ENCODE data around the gene TNFRSF4. TPM values are rescaled to one million over a fixed set of nuclear protein-coding genes. Genes with fewer than 3 reads are reported as not detected.
A peak's percentile ranks its signal among the peaks of the same experiment; 100 is the strongest.

TNFRSF4 gene
- total RNA-seq, 4 donors from 2014 or later, result 0.42 to 2.1 (median 0.46) TPM; not detected in 1

- Histone ChIP-seq H3K27ac (no peak overlapping the region), H3K27me3 (peaks cover 8 to 47% (median 18%) of the 10 kb centered on the region in 3 donors), H3K4me1 (peaks cover 4 to 13% of the 10 kb centered on the region in 2 donors), H3K4me3 (no peak overlapping the region), H3K9me3 (no peaks in the 10 kb centered on the region), H3K36me3 (no peaks in the 10 kb centered on the region)
- DNase-seq, result no peak
- no peak for TF ChIP-seq POLR2A (IDR thresholded peaks at IDR 0.05)
- TF ChIP-seq, protein P1, sequence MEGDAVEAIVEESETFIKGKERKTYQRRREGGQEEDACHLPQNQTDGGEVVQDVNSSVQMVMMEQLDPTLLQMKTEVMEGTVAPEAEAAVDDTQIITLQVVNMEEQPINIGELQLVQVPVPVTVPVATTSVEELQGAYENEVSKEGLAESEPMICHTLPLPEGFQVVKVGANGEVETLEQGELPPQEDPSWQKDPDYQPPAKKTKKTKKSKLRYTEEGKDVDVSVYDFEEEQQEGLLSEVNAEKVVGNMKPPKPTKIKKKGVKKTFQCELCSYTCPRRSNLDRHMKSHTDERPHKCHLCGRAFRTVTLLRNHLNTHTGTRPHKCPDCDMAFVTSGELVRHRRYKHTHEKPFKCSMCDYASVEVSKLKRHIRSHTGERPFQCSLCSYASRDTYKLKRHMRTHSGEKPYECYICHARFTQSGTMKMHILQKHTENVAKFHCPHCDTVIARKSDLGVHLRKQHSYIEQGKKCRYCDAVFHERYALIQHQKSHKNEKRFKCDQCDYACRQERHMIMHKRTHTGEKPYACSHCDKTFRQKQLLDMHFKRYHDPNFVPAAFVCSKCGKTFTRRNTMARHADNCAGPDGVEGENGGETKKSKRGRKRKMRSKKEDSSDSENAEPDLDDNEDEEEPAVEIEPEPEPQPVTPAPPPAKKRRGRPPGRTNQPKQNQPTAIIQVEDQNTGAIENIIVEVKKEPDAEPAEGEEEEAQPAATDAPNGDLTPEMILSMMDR (IDR thresholded peaks at IDR 0.05 in 4 of 5, conservative IDR thresholded peaks at IDR 0.05 in 1 of 5), result no peak
- ATAC-seq, result no peak
- in situ Hi-C loops (cut with MboI; ENCODE audit: low sequenced_read_pairs in 4 of 4), result no loop called here
- intact Hi-C loops (cut with DNase I; ENCODE audit: low total_unique reads), result no loop called here
Measured at GRCh38 chr1:1167398-1167821, 46.5 kb downstream of the TNFRSF4 start.

GRCh38 chr1:1166642-1167397 is 47.1 kb downstream of the TNFRSF4 start:
- peaks cover 8 to 41% (median 12%) of the 10 kb centered on the region in 3 donors for H3K27me3 ChIP-seq
- DNase-seq, result no peak
- in situ Hi-C loops (cut with MboI; ENCODE audit: low sequenced_read_pairs in 4 of 4), result no loop called here

GRCh38 chr1:1165900-1166421 is 48.0 kb downstream of the TNFRSF4 start:
- Histone ChIP-seq H3K9me3 (no peaks in the 10 kb centered on the region), H3K36me3 (no peaks in the 10 kb centered on the region), H3K4me3 (no peak overlapping the region), H3K27me3 (peaks cover 3 to 33% (median 6%) of the 10 kb centered on the region in 3 donors), H3K4me1 (peaks cover 4 to 13% of the 10 kb centered on the region in 2 donors), H3K27ac (peak overlapping the region in 2 of 4 donors; percentile 31 to 59)
- peak in 1 of 2 donors; percentile 21 for ATAC-seq
- DNase-seq, result no peak
- intact Hi-C loops (cut with DNase I; ENCODE audit: low total_unique reads) (no loop called here), in situ Hi-C loops (cut with MboI; ENCODE audit: low sequenced_read_pairs in 4 of 4) (no loop called here)
- TF ChIP-seq, protein P1 (IDR thresholded peaks at IDR 0.05 in 4 of 5, conservative IDR thresholded peaks at IDR 0.05 in 1 of 5), result no peak
- TF ChIP-seq POLR2A (IDR thresholded peaks at IDR 0.05), result no peak

More at GRCh38 chr1:1166642-1167397, 47.1 kb downstream of the TNFRSF4 start:
- Histone ChIP-seq H3K36me3 (no peaks in the 10 kb centered on the region), H3K4me3 (no peak overlapping the region), H3K4me1 (peaks cover 4 to 13% of the 10 kb centered on the region in 2 donors), H3K9me3 (no peaks in the 10 kb centered on the region), H3K27ac (no peak overlapping the region)
- no peak for ATAC-seq
- intact Hi-C loops (cut with DNase I; ENCODE audit: low total_unique reads), result no loop called here
- TF ChIP-seq POLR2A (IDR thresholded peaks at IDR 0.05), result no peak
- TF ChIP-seq, protein P1 (IDR thresholded peaks at IDR 0.05 in 4 of 5, conservative IDR thresholded peaks at IDR 0.05 in 1 of 5), result no peak

GRCh38 chr1:1165485-1165884 is 48.5 kb downstream of the TNFRSF4 start:
- ATAC-seq (no peak), DNase-seq (no peak)
- TF ChIP-seq, protein P1 (IDR thresholded peaks at IDR 0.05 in 4 of 5, conservative IDR thresholded peaks at IDR 0.05 in 1 of 5), result no peak
- no peak for TF ChIP-seq POLR2A (IDR thresholded peaks at IDR 0.05)
- intact Hi-C loops (cut with DNase I; ENCODE audit: low total_unique reads) (no loop called here), in situ Hi-C loops (cut with MboI; ENCODE audit: low sequenced_read_pairs in 4 of 4) (no loop called here)
- Histone ChIP-seq H3K4me1 (peaks cover 4 to 13% of the 10 kb centered on the region in 2 donors), H3K4me3 (no peak overlapping the region), H3K27me3 (peaks cover 0 to 28% (median 2%) of the 10 kb centered on the region in 3 donors), H3K27ac (peak overlapping the region in 2 of 4 donors; percentile 31 to 59), H3K9me3 (no peaks in the 10 kb centered on the region), H3K36me3 (no peaks in the 10 kb centered on the region)
